Stimulated activated CD4-positive, alpha-beta T cell treated with anti-CD3 and anti-CD28 coated beads, Interleukin-4, amount 100 ng/mL, for 1 hour (primary cell): ENCODE data around the gene FUT8.

Source experiments
- DNase-seq: peaks from one replicate; pipeline ENCODE4 v3.0.0-alpha.2; 2020

The FUT8 gene

DNA sequence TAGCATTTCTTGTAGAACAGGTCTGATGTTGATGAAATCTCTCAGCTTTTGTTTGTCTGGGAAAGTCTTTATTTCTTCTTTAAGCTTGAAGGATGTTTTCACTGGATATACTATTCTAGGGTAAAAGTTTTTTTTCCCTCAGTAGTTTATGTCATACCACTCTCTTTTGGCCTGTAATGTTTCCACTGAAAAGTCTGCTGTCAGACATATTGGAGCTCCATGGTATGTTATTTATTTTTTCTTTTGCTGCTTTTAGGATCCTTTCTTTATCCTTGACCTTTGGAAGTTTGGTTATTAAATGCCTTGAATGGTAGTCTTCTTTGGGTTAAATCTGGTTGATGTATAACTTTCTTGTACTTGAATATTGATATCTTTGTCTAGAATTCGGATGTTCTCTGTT is 306.1 kb downstream of the FUT8 start:
- no peak for DNase-seq

- no peak for DNase-seq
Observed at GRCh38 chr14:65720171-65720570, 307.6 kb downstream of the FUT8 start.

DNA sequence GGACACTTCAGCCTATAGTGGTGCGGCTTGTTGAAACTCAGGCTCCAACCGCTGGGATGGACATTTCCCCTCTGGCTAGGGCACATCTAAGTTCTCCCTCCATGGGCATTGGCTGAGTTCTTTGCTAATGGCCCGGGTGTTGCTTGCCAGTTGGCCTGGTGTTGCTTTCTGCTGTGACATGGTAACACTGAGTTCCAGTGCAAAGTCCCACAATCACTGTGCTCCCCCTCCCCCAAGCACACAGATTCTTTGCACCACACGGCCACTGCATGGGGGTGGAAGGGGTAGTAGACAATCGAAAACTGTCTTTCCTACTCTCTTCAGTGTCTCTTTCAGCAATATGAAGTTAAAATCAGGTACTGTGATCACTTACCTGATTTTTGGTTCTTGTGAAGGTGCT is 308.2 kb downstream of the FUT8 start:
- DNase-seq, result no peak

DNA sequence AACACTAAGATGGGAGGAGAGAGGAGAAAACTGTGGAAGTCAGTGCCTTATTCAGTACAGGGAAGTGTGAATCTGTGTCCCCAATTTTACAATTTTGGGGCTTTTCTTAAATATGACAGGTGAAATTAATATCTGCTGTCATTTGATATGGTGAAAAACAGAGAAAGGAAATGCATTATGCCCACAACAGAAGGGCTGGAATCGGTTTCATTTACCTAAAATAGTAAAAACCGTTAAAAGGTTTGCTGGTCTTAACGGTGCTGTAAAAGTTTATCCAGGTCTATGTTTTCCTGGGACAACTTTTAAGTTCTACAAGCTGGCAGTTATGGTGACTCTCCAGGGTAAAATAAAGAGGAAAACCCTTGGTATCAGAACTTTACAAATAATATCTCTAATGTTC is 310.8 kb downstream of the FUT8 start:
- DNase-seq, result no peak

- DNase-seq, result no peak
Observed at GRCh38 chr14:65728604-65729003, 316.1 kb downstream of the FUT8 start.

DNA sequence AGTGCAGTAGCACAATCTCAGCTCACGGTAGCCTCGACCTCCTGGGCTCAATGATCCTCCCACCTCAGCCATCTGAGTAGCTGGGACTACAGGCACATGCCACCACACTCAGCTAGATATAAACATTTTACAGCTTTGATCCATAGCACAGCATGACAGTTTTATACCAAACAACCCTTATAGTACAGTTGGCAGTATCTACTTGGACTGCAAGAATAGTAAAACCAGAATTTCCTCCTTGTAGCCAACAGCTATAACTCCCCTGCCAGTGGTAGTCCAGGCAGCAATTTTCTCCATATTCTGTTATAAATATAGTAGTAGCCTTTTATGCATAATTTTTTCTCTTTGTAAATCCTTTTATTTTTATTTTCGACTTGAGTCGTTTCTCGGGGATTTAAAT is 317.0 kb downstream of the FUT8 start:
- DNase-seq, result no peak

- no peak for DNase-seq
Observed at GRCh38 chr14:65731933-65732506, 319.5 kb downstream of the FUT8 start.

DNA sequence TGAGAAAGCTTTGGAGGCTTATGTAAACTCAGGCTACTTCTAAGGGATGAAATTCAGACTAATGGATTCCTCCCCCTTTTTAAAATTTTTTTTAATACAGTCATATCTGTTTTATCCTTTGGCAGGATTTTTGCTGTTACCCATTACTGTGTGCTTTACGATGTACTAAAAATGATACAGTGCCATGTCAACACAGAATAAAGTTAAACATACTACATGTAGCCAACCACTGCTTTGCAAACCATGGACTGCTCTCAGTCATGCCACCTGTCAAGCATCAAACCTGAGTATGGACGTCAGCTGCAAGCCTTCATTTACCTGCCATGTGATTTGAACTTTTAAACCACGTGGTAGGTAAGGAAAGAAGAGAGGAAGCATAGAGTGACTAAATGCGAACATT is 325.8 kb downstream of the FUT8 start:
- no peak for DNase-seq

GRCh38 chr14:65745396-65746190 is 333.1 kb downstream of the FUT8 start:
- no peak for DNase-seq

- no peak for DNase-seq
Observed at GRCh38 chr14:65748796-65749195, 336.3 kb downstream of the FUT8 start.

DNA sequence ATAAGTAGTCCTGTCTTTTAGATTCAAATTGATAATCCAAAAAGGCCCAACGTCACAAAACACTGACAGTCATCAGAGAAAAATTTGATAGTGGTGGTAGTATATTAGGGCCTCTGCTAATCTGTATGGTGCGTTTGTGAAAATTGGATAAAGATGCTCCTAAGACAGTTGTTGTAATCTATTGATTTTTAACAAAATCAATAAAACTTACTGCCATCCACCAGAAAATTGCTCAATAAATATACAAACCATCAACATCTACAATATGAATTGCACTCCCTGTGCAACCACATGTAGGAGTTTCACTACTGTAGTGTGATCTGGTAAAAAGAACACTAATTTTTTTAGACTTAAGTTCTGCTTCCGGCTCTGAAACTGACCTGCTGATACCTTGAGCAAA is 336.8 kb downstream of the FUT8 start:
- no peak for DNase-seq

DNA sequence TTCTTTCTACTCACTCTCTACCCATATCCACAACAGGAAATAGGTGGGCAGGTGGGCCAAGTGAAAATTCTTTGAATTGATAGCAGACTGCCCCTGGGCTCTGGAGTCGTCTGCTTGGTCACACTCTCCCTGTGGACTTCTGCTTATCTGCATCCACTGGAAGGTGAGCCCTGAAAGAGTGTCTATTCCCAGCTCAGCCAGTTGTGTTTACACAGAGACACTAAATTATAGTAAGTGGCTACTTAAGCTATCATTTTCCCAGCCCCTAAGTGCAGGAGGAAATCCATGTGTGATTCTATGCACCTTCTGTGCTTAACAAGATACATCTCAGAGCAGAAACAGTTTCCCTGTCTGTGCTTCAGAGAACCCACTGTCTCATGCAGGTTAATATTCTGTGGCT is 338.4 kb downstream of the FUT8 start:
- no peak for DNase-seq

GRCh38 chr14:65751510-65751909 is 339.0 kb downstream of the FUT8 start:
- no peak for DNase-seq

- no peak for DNase-seq
Observed at GRCh38 chr14:65753061-65753460, 340.5 kb downstream of the FUT8 start.

- DNase-seq, result no peak
Observed at GRCh38 chr14:65755331-65755730, 342.8 kb downstream of the FUT8 start.

GRCh38 chr14:65756880-65757279 is 344.4 kb downstream of the FUT8 start:
- DNase-seq, result no peak

DNA sequence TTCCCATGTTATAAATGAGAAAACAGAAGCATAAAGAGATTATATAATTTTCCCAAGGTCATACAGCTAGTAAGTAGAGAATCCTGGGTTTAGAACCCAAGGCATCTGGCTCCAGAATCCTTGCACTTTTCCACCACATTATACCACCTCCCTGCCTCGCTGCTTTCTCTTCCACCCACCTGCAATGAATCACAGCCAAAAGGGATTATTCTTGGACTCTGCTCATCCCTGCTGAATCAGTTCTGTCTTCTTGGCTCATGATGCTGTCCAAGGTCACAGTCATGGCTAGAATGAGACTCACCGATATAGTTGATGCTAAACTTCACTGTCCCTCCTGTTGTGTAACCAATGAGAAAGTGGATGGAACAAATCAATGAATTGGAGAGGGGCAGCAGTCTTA is 356.6 kb downstream of the FUT8 start:
- DNase-seq, result no peak

DNA sequence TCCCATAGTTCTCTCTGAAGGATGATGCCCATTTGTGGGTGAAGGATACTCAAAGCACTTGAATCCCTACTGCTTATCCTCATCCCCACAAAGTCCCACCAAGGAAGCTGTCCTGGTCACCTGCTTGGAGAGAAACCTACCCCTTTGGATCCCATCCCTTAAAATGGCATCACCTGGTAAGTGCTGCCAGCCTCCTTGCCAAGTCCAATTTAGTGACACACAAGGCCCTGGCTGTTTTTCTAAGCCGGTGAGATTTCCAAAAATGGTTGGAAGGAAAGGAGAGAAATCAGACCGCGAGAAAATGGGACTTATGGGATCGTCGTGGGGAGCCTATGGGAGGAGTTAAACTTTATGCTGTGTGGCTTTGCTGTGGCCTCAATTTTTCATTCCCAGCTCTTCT is 358.2 kb downstream of the FUT8 start:
- no peak for DNase-seq

DNA sequence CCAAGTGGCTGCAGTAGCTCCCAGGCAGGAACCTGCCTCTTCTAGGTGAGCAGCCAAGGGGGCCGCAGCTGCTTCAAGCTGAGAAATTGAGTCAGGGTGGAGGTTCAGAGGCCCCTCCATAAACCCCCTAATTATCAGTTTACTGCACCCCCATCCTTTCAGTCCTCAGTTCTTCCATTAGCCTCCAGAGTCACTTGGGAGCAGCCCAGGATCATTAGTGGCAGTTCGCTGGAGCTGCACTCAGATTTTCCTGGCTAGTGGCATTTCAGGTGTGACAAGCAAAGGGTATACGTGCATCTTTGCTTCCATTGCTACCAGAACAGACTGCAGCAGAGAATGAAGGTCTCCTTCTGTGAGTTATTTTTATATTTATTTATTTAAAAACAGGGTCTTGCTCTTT is 358.7 kb downstream of the FUT8 start:
- no peak for DNase-seq

- no peak for DNase-seq
Observed at GRCh38 chr14:65772466-65772865, 359.9 kb downstream of the FUT8 start.

DNA sequence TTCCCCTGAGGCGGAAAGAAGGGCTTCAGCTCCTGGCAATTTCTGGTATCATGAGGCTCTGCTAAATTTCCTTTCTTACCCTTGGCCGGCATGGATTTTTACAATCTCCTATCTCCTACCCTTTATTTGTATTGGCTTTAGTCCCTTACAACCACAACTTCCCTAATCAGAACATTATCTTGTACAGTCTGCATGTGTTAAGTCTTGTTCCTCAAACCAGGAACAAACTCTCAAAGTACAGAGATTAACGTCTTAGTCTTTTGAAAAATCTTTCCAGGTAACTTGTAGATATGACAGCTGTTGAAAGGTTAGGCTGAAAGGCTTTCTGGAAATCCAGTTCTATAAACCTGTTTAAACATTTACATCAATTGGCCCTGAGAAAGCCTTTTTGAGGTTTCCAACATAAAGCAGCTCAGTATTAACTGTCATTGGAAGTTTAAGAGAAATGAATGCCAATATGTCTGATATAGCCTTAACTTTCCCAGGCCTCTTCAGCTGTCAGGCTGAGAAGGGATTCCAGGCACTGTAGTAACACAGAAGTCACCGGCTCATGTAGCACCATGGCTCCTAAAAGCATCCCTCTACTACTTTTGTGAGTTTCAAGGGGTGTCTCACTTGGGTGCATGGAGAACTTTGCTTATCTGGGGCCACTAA is 360.5 kb downstream of the FUT8 start:
- DNase-seq, result no peak

GRCh38 chr14:65774041-65774440 is 361.5 kb downstream of the FUT8 start:
- no peak for DNase-seq

- no peak for DNase-seq
Observed at GRCh38 chr14:65776193-65776852, 363.8 kb downstream of the FUT8 start.

- DNase-seq, result no peak
Observed at GRCh38 chr14:65780566-65780965, 368.0 kb downstream of the FUT8 start.
